AML-193 (cell line): ENCODE results near the gene LCOR.
"Not testable (repeated sequence)": the region's sequence is repeated elsewhere in the genome, so short reads cannot be mapped to it uniquely, and the experiment has no call there.

Experiments used
- DNase-seq, 2 experiments: peaks; one replicate each; lab custom pipeline; 2025; lab: John Stamatoyannopoulos, UW

Gene LCOR

GRCh38 chr10:97032624-97033023, 200.5 kb downstream of the LCOR start:
- DNase-seq: no peak

DNA sequence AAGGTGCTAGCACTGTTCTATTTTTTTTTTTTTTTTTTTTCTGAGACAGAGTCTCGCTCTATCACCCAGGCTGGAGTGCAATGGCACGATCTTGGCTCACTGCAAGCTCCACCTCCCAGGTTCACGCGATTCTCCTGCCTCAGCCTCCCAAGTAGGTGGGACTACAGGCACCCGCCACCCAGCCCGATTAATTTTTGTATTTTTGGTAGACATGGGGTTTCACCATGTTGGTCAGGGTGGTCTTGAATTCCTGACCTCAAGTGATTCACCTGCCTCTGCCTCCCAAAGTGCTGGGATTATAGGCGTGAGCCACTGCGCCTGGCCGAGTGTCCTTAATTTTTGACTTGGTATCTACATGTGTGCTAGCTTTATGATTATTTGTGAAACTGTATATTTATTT, 201.7 kb downstream of the LCOR start:
- DNase-seq: not testable (repeated sequence)

GRCh38 chr10:97034301-97034700, 202.2 kb downstream of the LCOR start:
- no peak for DNase-seq

GRCh38 chr10:97034958-97035769, 203.1 kb downstream of the LCOR start:
- no peak for DNase-seq

- peak; percentile 65 to 68 for DNase-seq
These were observed 205.6 kb downstream of the LCOR start for GRCh38 chr10:97037365-97038361.

DNA sequence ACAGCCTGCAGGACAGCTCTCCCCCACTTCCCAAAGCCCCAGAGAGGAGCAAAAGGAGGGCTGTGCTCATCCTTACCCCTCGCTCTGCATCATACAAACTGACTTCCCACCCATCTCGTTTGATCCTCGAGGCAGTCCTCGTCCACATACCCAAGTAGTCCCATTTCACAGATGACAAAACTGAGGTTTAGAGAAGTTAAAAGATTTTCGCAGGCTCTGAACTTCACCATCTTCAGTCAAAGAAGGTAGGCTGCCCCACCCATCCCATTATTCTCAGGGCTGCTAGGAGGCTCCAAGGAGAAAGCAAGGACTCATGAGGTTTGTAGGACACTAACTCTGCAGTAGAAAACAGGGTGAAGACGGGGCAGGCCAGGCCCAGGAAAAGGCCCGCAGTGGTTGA, 206.6 kb downstream of the LCOR start:
- no peak for DNase-seq

GRCh38 chr10:97039538-97040247, 207.6 kb downstream of the LCOR start:
- no peak for DNase-seq

DNA sequence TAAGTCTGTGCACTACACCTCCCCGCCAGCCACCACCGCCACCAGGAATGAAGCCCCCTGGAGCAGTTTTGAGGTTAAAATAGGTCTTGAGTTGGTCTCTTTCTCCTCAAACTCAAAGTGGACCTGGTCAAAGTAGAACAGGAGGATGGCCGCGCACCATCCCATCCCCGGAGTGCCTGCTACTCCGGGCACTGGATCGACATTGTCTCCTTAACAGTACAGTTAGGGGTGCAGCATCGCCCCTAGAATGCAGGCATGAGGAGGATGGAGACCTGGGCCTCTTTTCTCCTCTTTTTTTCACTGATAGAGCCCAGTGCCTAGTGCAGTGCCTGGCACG, 208.1 kb downstream of the LCOR start:
- no peak for DNase-seq

GRCh38 chr10:97040706-97041105, 208.6 kb downstream of the LCOR start:
- no peak for DNase-seq

- DNase-seq: no peak
These were observed 210.0 kb downstream of the LCOR start for GRCh38 chr10:97042081-97042480.

DNA sequence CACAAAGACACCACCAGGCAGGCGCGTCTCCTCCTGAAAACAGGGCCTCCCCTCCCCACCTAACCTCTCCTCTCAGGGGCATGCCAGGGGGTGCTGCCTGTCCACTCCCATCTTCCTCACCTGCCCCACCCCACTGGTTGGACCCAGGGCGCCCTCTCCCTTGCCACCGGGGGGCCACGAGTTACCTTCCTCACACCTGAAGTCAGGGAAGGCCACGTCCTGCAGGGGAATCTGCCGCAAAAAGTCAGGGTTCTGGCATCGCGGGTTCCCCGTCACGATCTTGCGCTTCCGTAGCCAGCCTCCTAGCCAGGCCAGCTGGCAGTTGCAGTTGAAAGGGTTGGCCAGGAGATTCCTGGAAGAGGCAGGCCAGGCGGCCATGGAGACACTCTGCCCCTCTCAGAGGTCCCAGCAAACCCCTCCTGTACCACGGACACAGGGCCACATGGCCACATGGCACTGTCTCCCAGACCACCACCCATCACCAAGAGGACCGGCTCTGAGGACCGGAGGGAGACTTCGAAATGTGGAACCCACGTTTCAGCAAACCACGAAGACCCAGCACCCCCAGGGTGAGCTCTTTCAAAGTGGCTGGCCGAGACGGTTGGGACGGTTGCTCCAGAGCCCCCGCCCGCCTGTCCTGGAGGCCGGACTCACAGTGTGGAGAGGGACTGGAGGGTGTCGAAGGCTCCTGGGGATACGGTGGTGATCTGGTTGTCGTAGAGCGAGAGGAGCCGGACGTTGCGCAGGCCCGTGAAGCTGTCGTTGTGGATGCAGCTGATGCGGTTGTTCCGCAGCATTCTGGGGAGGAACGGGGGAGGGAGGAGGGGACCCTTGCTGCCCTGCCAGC, 210.8 kb downstream of the LCOR start:
- no peak for DNase-seq

DNA sequence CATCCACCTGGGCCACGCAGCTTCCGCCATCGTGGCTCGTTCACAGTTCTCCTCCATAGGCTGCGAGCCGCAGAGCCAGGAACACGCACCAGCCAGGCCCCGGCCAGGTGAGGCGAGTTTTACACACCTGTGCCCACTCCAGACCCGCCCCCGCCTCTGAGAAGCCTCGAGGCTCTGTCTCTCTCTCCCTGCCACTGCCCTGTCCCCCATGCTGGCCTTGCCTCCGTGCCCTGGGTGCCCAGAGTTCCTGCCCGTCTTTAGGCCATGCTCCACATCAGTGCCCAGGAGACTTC, 211.4 kb downstream of the LCOR start:
- no peak for DNase-seq
